Measurements from ENCODE around the gene IQGAP3. TPM values are rescaled to one million over a fixed set of nuclear protein-coding genes. Genes with fewer than 3 reads are reported as not detected.

The IQGAP3 gene
- polyA plus RNA-seq, 3 donors = 0.03 to 0.24 TPM; not detected in 1

DNA sequence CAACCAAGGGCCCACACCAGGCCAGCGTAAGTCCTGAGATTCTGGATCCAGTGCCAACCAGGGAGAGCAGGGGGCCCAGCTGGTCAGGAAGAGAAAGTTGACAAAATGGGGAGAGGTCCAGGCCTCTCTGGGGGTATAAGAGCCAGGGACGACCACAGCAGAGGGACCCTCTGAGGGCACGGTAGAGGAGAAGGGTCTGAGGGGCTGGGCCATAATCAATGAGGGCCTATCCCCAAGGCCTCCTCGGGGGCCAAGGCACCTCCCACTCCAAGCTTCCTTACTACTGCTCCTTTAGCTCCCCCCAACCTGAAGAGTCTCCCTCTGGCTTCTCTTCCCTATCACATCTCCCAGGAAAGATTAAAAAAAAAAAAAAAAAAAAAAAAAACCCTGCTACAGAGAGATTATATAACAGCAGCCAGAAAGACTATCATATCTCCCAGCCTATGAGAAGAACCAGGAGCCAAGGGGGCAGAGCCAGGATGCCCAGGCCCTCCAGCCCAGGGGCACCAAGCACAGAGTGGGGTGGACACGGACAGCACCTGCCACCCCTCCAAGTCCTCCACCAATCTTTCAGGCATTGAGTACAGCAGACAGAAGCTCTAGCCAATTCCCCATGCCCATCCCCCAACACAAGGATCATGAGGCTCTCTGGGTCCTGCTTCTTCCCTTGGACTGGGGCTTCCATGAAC is 74.5 kb downstream of the IQGAP3 start:
- Histone ChIP-seq H3K9me3 (replicated peaks in 1 of 2; ENCODE audit: control insufficient read depth in 1 of 2, insufficient read depth in 1 of 2, low read length in 2 of 2) (no peaks in the 10 kb centered on the region), H3K9ac (ENCODE audit: insufficient read depth, low read length, poor library complexity, severe bottlenecking) (no peak overlapping the region), H3K4me3 (replicated peaks in 1 of 3; ENCODE audit: low read depth in 2 of 3, low read length in 3 of 3) (peak overlapping the region; percentile 96 to 99 (median 98)), H3K79me2 (ENCODE audit: insufficient read depth, low read length) (peaks cover 89% of the 10 kb centered on the region), H3K36me3 (replicated peaks in 1 of 2; ENCODE audit: control insufficient read depth in 1 of 2, insufficient read depth in 2 of 2, low read length in 2 of 2) (peaks cover 3 to 8% of the 10 kb centered on the region in 2 donors), H2AFZ (ENCODE audit: insufficient read depth, low read depth, low read length, poor library complexity, severe bottlenecking) (no peak overlapping the region), H3K27ac (ENCODE audit: low read depth in 1 of 2, low read length in 2 of 2) (peak overlapping the region; percentile 36 to 98), H4K20me1 (ENCODE audit: insufficient read depth, low read length) (peaks cover 76% of the 10 kb centered on the region), H3K4me2 (replicated peaks; ENCODE audit: extremely low read depth, low read length, poor library complexity, severe bottlenecking) (peak overlapping the region; percentile 96), H3K27me3 (ENCODE audit: control insufficient read depth in 2 of 2, insufficient read depth in 2 of 2, low read length in 2 of 2) (no peaks in the 10 kb centered on the region), H3K4me1 (ENCODE audit: control insufficient read depth in 1 of 2, insufficient read depth in 2 of 2, low read length in 2 of 2) (peaks cover 79 to 86% of the 10 kb centered on the region in 2 donors)
- Mint-ChIP-seq H3K36me3 (peaks cover 29 to 35% of the 10 kb centered on the region in 2 donors), H3K4me1 (peaks cover 75% of the 10 kb centered on the region), H3K9me3 (peaks cover 0 to 3% (median 0%) of the 10 kb centered on the region in 7 donors), H3K27ac (peak overlapping the region; percentile 76 to 99 (median 88)), H3K27me3 (ENCODE audit: low read depth in 3 of 3) (no peaks in the 10 kb centered on the region), H3K4me3 (peak overlapping the region; percentile 93 to 97)
- intact Hi-C loops (cut with micrococcal nuclease) = loop anchor here (2.0 to 10.0 kb wide), 3 partner anchors 17 to 57 kb away; no protein-coding TSS in a partner anchor
- no peak for DNase-seq
- no peak for TF ChIP-seq CTCF (IDR thresholded peaks at IDR 0.05)
- WGBS (ENCODE audit: insufficient coverage) = 20% methylated on average over 2 of the region's 5 CpGs

DNA sequence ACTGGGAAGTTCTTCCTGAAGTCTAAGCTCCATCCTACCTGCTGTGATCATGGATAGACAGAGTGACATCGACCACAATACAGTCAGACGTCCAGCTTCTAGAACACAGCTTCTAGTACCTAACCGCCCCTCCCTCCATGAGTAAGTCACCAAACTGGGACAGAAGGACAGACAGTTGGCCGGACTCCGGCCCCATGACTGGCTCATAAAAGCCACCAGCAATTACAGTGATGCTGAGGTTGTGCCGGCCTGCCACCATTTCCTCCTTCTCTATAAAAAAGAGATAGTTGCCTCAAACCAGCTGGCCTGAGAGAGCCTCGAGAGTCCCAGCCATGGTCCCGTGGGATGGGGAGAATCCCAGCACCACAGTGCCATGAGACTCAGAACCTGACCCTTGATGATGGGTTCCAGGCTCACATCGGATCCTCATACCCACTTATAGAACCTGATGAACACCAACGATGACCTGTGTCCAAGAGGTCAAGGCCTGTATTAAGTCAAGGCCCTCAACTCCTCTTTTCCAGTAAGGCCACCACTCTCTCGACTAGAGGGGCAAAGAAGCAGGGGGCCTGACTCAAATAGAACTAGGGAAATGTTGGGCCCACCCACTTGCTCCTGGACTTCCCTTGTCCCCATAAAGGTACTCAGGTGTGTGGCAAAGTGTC is 75.2 kb downstream of the IQGAP3 start:
- no peak for TF ChIP-seq CTCF (IDR thresholded peaks at IDR 0.05)
- Mint-ChIP-seq H3K4me3 (peak overlapping the region; percentile 93 to 97), H3K27ac (peak overlapping the region; percentile 76 to 99 (median 89)), H3K27me3 (ENCODE audit: low read depth in 3 of 3) (peaks cover 0 to 3% (median 0%) of the 10 kb centered on the region in 3 donors), H3K36me3 (peaks cover 29 to 38% of the 10 kb centered on the region in 2 donors), H3K9me3 (peaks cover 0 to 3% (median 0%) of the 10 kb centered on the region in 7 donors), H3K4me1 (peaks cover 75% of the 10 kb centered on the region)
- no peak overlapping the region for H3K9ac ChIP-seq (ENCODE audit: insufficient read depth, low read length, poor library complexity, severe bottlenecking)
- H3K4me3 ChIP-seq (replicated peaks in 1 of 3; ENCODE audit: low read depth in 2 of 3, low read length in 3 of 3) = peak overlapping the region in 1 of 3 experiments; percentile 99
- no peaks in the 10 kb centered on the region for H3K27me3 ChIP-seq (ENCODE audit: control insufficient read depth in 2 of 2, insufficient read depth in 2 of 2, low read length in 2 of 2)
- peaks cover 83% of the 10 kb centered on the region for H4K20me1 ChIP-seq (ENCODE audit: insufficient read depth, low read length)
- 41% methylated on average over 6 of the region's 11 CpGs for WGBS (ENCODE audit: insufficient coverage)
- intact Hi-C loops (cut with micrococcal nuclease) = loop anchor here (2.0 to 10.0 kb wide), 3 partner anchors 16 to 58 kb away; no protein-coding TSS in a partner anchor
- H3K9me3 ChIP-seq (replicated peaks in 1 of 2; ENCODE audit: control insufficient read depth in 1 of 2, insufficient read depth in 1 of 2, low read length in 2 of 2) = no peaks in the 10 kb centered on the region
- peaks cover 95% of the 10 kb centered on the region for H3K79me2 ChIP-seq (ENCODE audit: insufficient read depth, low read length)
- peaks cover 79 to 86% of the 10 kb centered on the region in 2 donors for H3K4me1 ChIP-seq (ENCODE audit: control insufficient read depth in 1 of 2, insufficient read depth in 2 of 2, low read length in 2 of 2)
- H2AFZ ChIP-seq (ENCODE audit: insufficient read depth, low read depth, low read length, poor library complexity, severe bottlenecking) = no peak overlapping the region
- peak overlapping the region; percentile 36 to 98 for H3K27ac ChIP-seq (ENCODE audit: low read depth in 1 of 2, low read length in 2 of 2)
- peaks cover 3 to 8% of the 10 kb centered on the region in 2 donors for H3K36me3 ChIP-seq (replicated peaks in 1 of 2; ENCODE audit: control insufficient read depth in 1 of 2, insufficient read depth in 2 of 2, low read length in 2 of 2)
- DNase-seq = peak in 2 of 3 donors; percentile 57 to 62
- peak overlapping the region; percentile 96 for H3K4me2 ChIP-seq (replicated peaks; ENCODE audit: extremely low read depth, low read length, poor library complexity, severe bottlenecking)
